Loucy (cell line): ENCODE data around the gene SHISA6.

Source experiments
- EZH2phosphoT487 ChIP-seq: fragments of 200-600 bp; IDR thresholded peaks from 2 replicates; pipeline ENCODE4 v1.6.1; 2018; ENCODE audit warnings: antibody characterized with exemption, mild to moderate bottlenecking, moderate library complexity, borderline replicate concordance
- TF ChIP-seq, protein P1 (sequence below): fragments of 200-600 bp; sonication (generic); conservative IDR thresholded peaks from 2 replicates; pipeline ENCODE4 v1.5.1; 2014; ENCODE audit warnings: mild to moderate bottlenecking, antibody characterized with exemption, low read length

DNA sequence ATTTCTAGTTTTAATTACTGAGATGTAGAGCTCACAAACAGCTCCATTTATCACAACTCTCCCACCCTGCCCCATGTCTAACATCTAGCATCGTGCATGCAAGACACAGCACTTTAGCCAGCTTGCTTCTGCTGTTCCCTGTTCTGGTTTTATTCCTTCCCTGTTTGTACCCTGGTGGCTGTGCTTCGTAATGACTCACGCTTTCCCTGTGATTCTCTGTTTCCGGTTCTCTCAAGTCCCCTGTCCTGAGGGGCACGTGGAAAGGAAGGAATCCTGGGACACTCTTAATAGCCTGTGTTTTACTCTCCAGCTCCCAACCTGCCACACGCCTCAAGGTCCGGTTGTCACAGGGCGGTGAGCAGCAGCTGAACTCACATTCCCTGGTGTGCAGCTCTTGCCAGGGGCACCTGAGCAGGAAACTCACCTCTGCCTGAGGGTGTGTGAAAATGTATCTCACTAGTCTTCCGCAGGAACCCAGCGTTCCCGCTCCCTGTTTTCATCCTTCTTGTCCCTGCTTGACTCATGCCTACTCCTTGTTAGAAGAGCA, 10.6 kb downstream of the SHISA6 start:
- TF ChIP-seq, protein P1, sequence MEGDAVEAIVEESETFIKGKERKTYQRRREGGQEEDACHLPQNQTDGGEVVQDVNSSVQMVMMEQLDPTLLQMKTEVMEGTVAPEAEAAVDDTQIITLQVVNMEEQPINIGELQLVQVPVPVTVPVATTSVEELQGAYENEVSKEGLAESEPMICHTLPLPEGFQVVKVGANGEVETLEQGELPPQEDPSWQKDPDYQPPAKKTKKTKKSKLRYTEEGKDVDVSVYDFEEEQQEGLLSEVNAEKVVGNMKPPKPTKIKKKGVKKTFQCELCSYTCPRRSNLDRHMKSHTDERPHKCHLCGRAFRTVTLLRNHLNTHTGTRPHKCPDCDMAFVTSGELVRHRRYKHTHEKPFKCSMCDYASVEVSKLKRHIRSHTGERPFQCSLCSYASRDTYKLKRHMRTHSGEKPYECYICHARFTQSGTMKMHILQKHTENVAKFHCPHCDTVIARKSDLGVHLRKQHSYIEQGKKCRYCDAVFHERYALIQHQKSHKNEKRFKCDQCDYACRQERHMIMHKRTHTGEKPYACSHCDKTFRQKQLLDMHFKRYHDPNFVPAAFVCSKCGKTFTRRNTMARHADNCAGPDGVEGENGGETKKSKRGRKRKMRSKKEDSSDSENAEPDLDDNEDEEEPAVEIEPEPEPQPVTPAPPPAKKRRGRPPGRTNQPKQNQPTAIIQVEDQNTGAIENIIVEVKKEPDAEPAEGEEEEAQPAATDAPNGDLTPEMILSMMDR, result no peak
- no peak for TF ChIP-seq EZH2phosphoT487
